WTC11 (cell line): ENCODE results near the gene NECAB2. TPM values are rescaled to one million over a fixed set of nuclear protein-coding genes. Genes with fewer than 3 reads are reported as not detected.

Experiments
- ATAC-seq: fragments of 200-7000 bp; cut with Tn5 transposase; 2 replicates; pipeline ENCODE4 v1.10.0; 2021; ENCODE audit warnings: mild to moderate bottlenecking, moderate library complexity
- CTCF ChIA-PET: fragments of 300-600 bp; sonication (Branson Sonifier 250); formaldehyde crosslinking; loops from one replicate; lab custom pipeline; 2021; ENCODE audit warnings: antibody characterized with exemption; lab: Charles Lee
- POLR2A ChIA-PET: fragments of 350-600 bp; sonication (Branson Sonifier 250); formaldehyde crosslinking; loops from one replicate; lab custom pipeline; 2021; ENCODE audit warnings: antibody characterized with exemption; lab: Charles Lee
- DNase-seq: peaks from one replicate; pipeline ENCODE4 v3.0.0; 2021; ENCODE audit warnings: low spot score
- H3K27ac Mint-ChIP-seq: 2 replicates; pipeline ENCODE4 v1.8.0; 2021; ENCODE audit warnings: mixed read lengths
- H3K27me3 Mint-ChIP-seq: 2 replicates; pipeline ENCODE4 v1.8.0; 2021; ENCODE audit warnings: low read depth, mild to moderate bottlenecking, moderate library complexity, mixed read lengths
- H3K36me3 Mint-ChIP-seq: 2 replicates; pipeline ENCODE4 v1.8.0; 2021; ENCODE audit warnings: mixed read lengths
- H3K4me1 Mint-ChIP-seq: 2 replicates; pipeline ENCODE4 v1.8.0; 2022; ENCODE audit warnings: mixed read lengths
- H3K4me3 Mint-ChIP-seq: 2 replicates; pipeline ENCODE4 v1.8.0; 2021; ENCODE audit warnings: mild to moderate bottlenecking, moderate library complexity, mixed read lengths
- H3K9me3 Mint-ChIP-seq: 2 replicates; pipeline ENCODE4 v1.8.0; 2021; ENCODE audit warnings: mixed read lengths
- AFF4 ChIP-seq: sonication (generic); formaldehyde crosslinking; IDR thresholded peaks from 2 replicates; pipeline ENCODE4 v1.8.1; 2023; ENCODE audit warnings: mild to moderate bottlenecking, missing genetic modification reagents, borderline replicate concordance
- ATF6 ChIP-seq: sonication (generic); formaldehyde crosslinking; IDR thresholded peaks from 2 replicates; pipeline ENCODE4 v1.8.1; 2023; ENCODE audit warnings: mild to moderate bottlenecking, missing genetic modification reagents
- E2F5 ChIP-seq: sonication (generic); formaldehyde crosslinking; IDR thresholded peaks from 2 replicates; pipeline ENCODE4 v1.8.1; 2022; ENCODE audit warnings: mild to moderate bottlenecking, moderate library complexity, missing genetic modification reagents
- EMX1 ChIP-seq: fragments of 250-450 bp; sonication (Bioruptor Pico); IDR thresholded peaks from 2 replicates; pipeline ENCODE4 v1.8.0; 2021; ENCODE audit warnings: mild to moderate bottlenecking
- GTF2I ChIP-seq: fragments of 250-450 bp; sonication (Bioruptor Pico); conservative IDR thresholded peaks from 2 replicates; pipeline ENCODE4 v1.4.0; 2021; ENCODE audit warnings: mild to moderate bottlenecking
- MLX ChIP-seq: sonication (generic); formaldehyde crosslinking; IDR thresholded peaks from 2 replicates; pipeline ENCODE4 v1.8.1; 2023; ENCODE audit warnings: mild to moderate bottlenecking, missing genetic modification reagents, moderate library complexity
- NFE2L1 ChIP-seq: sonication (generic); formaldehyde crosslinking; IDR thresholded peaks from 2 replicates; pipeline ENCODE4 v1.8.1; 2023; ENCODE audit warnings: missing genetic modification reagents
- NR2C2 ChIP-seq: sonication (generic); formaldehyde crosslinking; IDR thresholded peaks from 2 replicates; pipeline ENCODE4 v1.8.0; 2022; ENCODE audit warnings: mild to moderate bottlenecking, missing genetic modification reagents
- OVOL2 ChIP-seq: fragments of 250-450 bp; sonication (Bioruptor Pico); IDR thresholded peaks from 2 replicates; pipeline ENCODE4 v1.9.0; 2021; ENCODE audit warnings: mild to moderate bottlenecking, borderline replicate concordance
- RELA ChIP-seq: sonication (generic); formaldehyde crosslinking; IDR thresholded peaks from 2 replicates; pipeline ENCODE4 v1.8.1; 2022; ENCODE audit warnings: missing genetic modification reagents, mild to moderate bottlenecking, borderline replicate concordance
- TEAD1 ChIP-seq: sonication (generic); formaldehyde crosslinking; IDR thresholded peaks from 2 replicates; pipeline ENCODE4 v1.8.0; 2022; ENCODE audit warnings: mild to moderate bottlenecking, missing genetic modification reagents
- ZSCAN18 ChIP-seq: fragments of 250-450 bp; sonication (Bioruptor Pico); IDR thresholded peaks from 2 replicates; pipeline ENCODE4 v2.1.2; 2022; ENCODE audit warnings: mild to moderate bottlenecking, moderate library complexity
- total RNA-seq: library from RNA; stranded (reverse); gene quantifications from 3 replicates; pipeline ENCODE4 v1.2.3, GENCODE V29; 2021

Gene NECAB2
- total RNA-seq, 1 experiment from 2014 or later: 2.9 TPM

- no peak for ATAC-seq
These were observed 65.5 kb downstream of the NECAB2 start for GRCh38 chr16:84033251-84034195.

GRCh38 chr16:84034516-84034915, 66.5 kb downstream of the NECAB2 start:
- Mint-ChIP-seq H3K4me3 (no peak overlapping the region), H3K27me3 (peaks cover 4% of the 10 kb centered on the region; the same call in 1 of the 2 replicates), H3K36me3 (0 out of 2 replicates have a peak, but pooled peaks cover 3% of the 10 kb centered on the region), H3K27ac (no peak overlapping the region), H3K9me3 (peaks cover 17% of the 10 kb centered on the region), H3K4me1 (0 out of 2 replicates have a peak, but pooled peaks cover 3% of the 10 kb centered on the region)
- ATAC-seq (no peak), DNase-seq (no peak)
- no peak for TF ChIP-seq EMX1 (CRISPR knock-in tag)
- no peak for TF ChIP-seq AFF4 (CRISPR knock-in tag)
- ChIA-PET POLR2A (no interaction called here), CTCF (no interaction called here)

More at GRCh38 chr16:84033251-84034195, 65.5 kb downstream of the NECAB2 start:
- H3K9me3 Mint-ChIP-seq: peaks cover 17% of the 10 kb centered on the region
- no peak overlapping the region for H3K4me3 Mint-ChIP-seq
- no peak for TF ChIP-seq ZSCAN18 (CRISPR knock-in tag)
- TF ChIP-seq NR2C2 (CRISPR knock-in tag): no peak
- TF ChIP-seq ATF6: no peak
- no peak for TF ChIP-seq NFE2L1
- TF ChIP-seq RELA (CRISPR knock-in tag): no peak
- no peak for TF ChIP-seq MLX (CRISPR knock-in tag)
- TF ChIP-seq GTF2I (CRISPR knock-in tag): no peak
- TF ChIP-seq E2F5 (CRISPR knock-in tag): no peak
- no peak for TF ChIP-seq OVOL2 (CRISPR knock-in tag)
- TF ChIP-seq TEAD1 (CRISPR knock-in tag): no peak
- TF ChIP-seq, all 79 proteins: peak for 0
- Mint-ChIP-seq H3K27me3 (peaks cover 4% of the 10 kb centered on the region; the same call in 1 of the 2 replicates), H3K36me3 (0 out of 2 replicates have a peak, but pooled peaks cover 3% of the 10 kb centered on the region), H3K27ac (no peak overlapping the region), H3K4me1 (0 out of 2 replicates have a peak, but pooled peaks cover 3% of the 10 kb centered on the region)
- DNase-seq: no peak
- CTCF ChIA-PET: interaction anchor here (1.3 to 2.6 kb wide), 2 partner anchors 9 to 77 kb away, joined by 6 to 7 read pairs; partner anchors contain the start of gene SLC38A8
- POLR2A ChIA-PET: no interaction called here
